HG02981 (cell line): ENCODE data around the gene INPP5F.
"Not testable (repeated sequence)": the region's sequence is repeated elsewhere in the genome, so short reads cannot be mapped to it uniquely, and the experiment has no call there.

Source experiments
- ATAC-seq: cut with Tn5 transposase; IDR thresholded peaks from one replicate; pipeline ENCODE4 v1.9.1; 2021; ENCODE audit warnings: mild to moderate bottlenecking, moderate library complexity; ENCODE audit not compliant: unreplicated experiment

INPP5F gene

DNA sequence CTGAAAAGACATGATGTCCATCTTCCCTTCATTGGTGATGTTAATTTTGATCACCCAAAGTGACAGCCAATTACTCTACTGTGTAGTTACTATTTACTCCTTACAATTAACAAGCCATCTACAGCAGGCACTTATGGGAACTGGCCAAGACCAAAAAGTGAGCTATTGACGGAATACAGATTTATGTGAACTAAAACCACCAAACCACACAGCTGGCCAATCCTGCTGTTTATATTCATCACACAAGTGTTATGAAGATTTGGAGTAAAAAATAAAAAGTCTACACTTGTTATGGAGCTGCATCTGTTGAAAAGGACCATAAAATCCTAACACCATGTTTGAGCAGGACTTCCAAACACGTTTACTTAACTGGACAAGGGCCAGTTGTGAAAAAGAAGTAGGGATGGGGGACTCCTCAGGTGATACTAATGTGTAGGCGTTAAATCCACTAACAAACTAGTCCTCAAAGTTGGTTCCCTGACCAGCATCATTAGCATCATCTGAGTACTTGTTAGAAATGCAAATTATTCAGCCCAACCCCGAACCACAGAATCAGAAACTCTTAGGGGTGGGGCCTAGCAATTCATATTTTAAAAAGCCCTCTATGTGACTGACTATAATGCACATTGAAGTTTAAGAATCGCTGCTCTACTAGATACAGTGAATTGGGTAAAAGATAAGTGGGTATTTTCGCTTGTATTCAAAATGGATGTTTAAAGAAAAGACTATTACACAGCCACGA lies 135.2 kb downstream of the INPP5F start:
- peak; percentile 56 for ATAC-seq

DNA sequence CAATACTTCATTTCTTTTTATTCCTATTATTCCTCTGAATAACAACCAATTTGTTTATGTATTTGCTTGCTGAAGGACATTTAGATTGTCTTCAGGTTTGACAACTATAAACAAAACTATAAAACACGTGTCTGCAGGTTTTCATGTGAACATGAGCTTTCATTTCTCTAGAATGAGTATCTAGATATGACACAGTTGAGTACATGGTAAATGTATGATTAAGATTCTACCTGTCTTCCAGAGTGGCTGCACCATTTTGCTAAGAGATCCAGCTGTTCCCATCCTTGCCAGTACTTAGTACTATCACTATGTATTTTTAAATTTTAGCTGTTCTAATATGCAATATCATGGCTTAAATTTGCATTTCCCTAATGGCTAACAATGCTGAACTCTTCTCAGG lies 136.7 kb downstream of the INPP5F start:
- ATAC-seq, result no peak

- no peak for ATAC-seq
Measured at GRCh38 chr10:119863951-119864565, 138.2 kb downstream of the INPP5F start.

DNA sequence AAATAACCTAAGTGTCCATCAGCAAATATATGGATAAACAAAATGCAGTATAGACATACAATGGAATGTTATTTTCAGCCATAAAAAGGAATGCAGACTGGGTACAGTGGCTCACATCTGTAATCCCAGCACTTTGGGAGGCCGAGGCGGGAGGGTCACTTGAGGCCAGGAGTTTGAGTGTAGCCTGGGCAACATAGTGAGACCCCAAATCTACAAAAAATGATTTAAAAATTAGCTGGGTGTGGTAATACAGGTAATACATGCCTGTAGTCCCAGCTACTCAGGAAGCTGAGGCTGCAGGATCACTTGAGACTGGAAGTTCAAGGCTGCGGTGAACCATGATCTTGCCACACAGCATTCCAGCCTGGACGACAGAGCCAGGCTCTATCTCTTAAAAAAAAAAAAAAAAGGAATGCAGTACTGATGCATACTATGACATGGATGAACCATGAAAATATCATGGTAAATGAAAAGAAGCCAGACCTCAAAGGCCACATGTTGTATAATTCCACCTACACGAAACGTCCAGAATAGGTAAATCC lies 139.9 kb downstream of the INPP5F start:
- ATAC-seq, result no peak

GRCh38 chr10:119867317-119867716 lies 141.5 kb downstream of the INPP5F start:
- ATAC-seq, result no peak

- ATAC-seq, result not testable (repeated sequence)
Measured at GRCh38 chr10:119869398-119869797, 143.5 kb downstream of the INPP5F start.

GRCh38 chr10:119871881-119872609 lies 146.2 kb downstream of the INPP5F start:
- peak; percentile 35 for ATAC-seq

DNA sequence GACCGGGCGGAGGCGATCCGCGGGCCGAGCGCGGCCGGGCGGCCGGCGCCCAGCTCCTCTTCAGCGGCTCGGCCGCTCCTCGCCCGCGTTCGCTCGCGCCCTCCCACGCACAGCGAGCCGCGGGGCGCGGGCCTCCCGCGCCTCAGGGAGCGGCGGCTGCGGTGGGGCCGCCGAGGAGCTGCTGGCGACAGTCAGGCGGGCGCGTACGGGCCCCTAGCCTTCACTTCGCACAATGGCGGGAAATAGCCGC lies 146.7 kb downstream of the INPP5F start, which contains the start of gene MCMBP:
TSS of gene MCMBP (minus strand) at position 234 of the 250 bp plus-strand sequence. CDS start 259 bp downstream, outside the sequence.
- no peak for ATAC-seq

- peak; percentile 91 for ATAC-seq
Measured at GRCh38 chr10:119872860-119873681, 147.2 kb downstream of the INPP5F start.

DNA sequence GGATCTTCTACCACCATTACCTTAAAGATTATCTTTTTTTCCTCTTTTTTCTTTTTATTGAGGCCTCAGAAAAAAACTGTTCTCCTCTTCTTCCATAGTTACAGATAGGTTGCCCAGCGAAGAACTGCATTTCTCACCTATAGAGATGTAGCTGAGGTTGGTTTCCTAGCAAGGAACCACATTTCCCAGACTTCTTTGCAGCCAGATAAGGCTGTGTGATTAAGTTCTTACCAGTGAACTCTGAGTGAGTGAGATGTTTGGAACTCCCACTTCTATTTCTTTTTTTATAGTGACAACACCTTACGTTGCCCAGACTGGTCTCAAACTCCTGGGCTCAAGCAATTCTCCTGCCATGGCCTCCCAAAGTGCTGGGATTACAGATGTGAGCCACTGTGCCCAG lies 152.7 kb downstream of the INPP5F start:
- ATAC-seq, result no peak
